K562 (cell line): ENCODE data around the gene PA2G4. TPM values are rescaled to one million over a fixed set of nuclear protein-coding genes. Genes with fewer than 3 reads are reported as not detected.

Experiments used
- CBFA2T3 ChIP-seq: fragments of 450-650 bp; IDR thresholded peaks from 2 replicates; pipeline ENCODE4 v1.6.1; 2017
- MECOM ChIP-seq: fragments of 250-450 bp; sonication (Bioruptor Pico); IDR thresholded peaks from 2 replicates; pipeline ENCODE4 v1.8.0; 2022; ENCODE audit warnings: inconsistent platforms
- NBN ChIP-seq: fragments of 450-650 bp; IDR thresholded peaks from 2 replicates; pipeline ENCODE4 v1.6.1; 2016; ENCODE audit warnings: low read depth, mild to moderate bottlenecking
- RBFOX2 ChIP-seq: fragments of 200-400 bp; formaldehyde crosslinking; IDR thresholded peaks from 2 replicates; pipeline ENCODE4 v1.6.1; 2017; ENCODE audit warnings: low read depth, mild to moderate bottlenecking, low read length, moderate library complexity
- RBM17 ChIP-seq: fragments of 200-400 bp; formaldehyde crosslinking; IDR thresholded peaks from 2 replicates; pipeline ENCODE4 v1.6.1; 2017; ENCODE audit warnings: low read depth, mild to moderate bottlenecking, low read length, borderline replicate concordance
- TEAD2 ChIP-seq: fragments of 450-650 bp; IDR thresholded peaks from 2 replicates; pipeline ENCODE4 v1.6.1; 2016; ENCODE audit warnings: missing genetic modification characterization, control low read depth, missing compliant biosample characterization
- TEAD4 ChIP-seq, 2 experiments: sonication (generic) in 1 of 2; formaldehyde crosslinking in 1 of 2; IDR thresholded peaks; 2 replicates each; pipeline versions ENCODE4 v1.6.1 to v1.8.0; 2012 to 2022; ENCODE audit warnings: borderline replicate concordance in 1 of 2, inconsistent platforms in 1 of 2, low read length in 1 of 2, mild to moderate bottlenecking in 1 of 2, missing genetic modification reagents in 1 of 2
- YY1 ChIP-seq, 3 experiments: IDR thresholded peaks; 2 replicates each; pipeline ENCODE4 v1.6.1; 2011; ENCODE audit warnings: low read length in 2 of 3, mild to moderate bottlenecking in 2 of 3, moderate library complexity in 2 of 3, borderline replicate concordance in 1 of 3, control low read depth in 1 of 3, low read depth in 1 of 3; ENCODE audit not compliant: insufficient read depth in 3 of 3, insufficient replicate concordance in 2 of 3, control insufficient read depth in 1 of 3, insufficient read length in 1 of 3; ENCODE audit errors: extremely low read depth in 1 of 3
- ZNF143 ChIP-seq: sonication (generic); formaldehyde crosslinking; IDR thresholded peaks from 2 replicates; pipeline ENCODE4 v1.9.0; 2022; ENCODE audit warnings: mild to moderate bottlenecking, missing genetic modification reagents
- ZNF165 ChIP-seq: fragments of 250-450 bp; sonication (Bioruptor Pico); IDR thresholded peaks from 2 replicates; pipeline ENCODE4 v1.4.0; 2020; ENCODE audit warnings: borderline replicate concordance
- ZNF717 ChIP-seq: fragments of 250-450 bp; sonication (Bioruptor Pico); IDR thresholded peaks from 2 replicates; pipeline ENCODE4 v1.5.0; 2021
- polyA plus RNA-seq, 8 experiments: library from polyadenylated mRNA; depleted of rRNA in 4 of 8; stranded (reverse) in 5 of 8; unstranded in 3 of 8; fragments of >200 nt; fragmentation: Nextera tagmentation in 2 of 8; fragmentation: Illumina TruSeq in 1 of 8; extraction: Ambion mirVana in 2 of 8; extraction: Trizol in 1 of 8; gene quantifications; 2 replicates each; pipeline versions ENCODE4 v1.2.1 to v1.2.3, GENCODE V29; 2011 to 2014; ENCODE audit warnings: inconsistent platforms in 1 of 8, missing spikeins in 1 of 8
- total RNA-seq, 7 experiments: library from RNA; depleted of rRNA in 6 of 7; stranded (reverse); fragments of >200 nt in 6 of 7; fragmentation: Illumina TruSeq in 2 of 7; extraction: Trizol in 2 of 7; gene quantifications; 2 replicates each; pipeline versions ENCODE4 v1.2.1 to v1.2.3, GENCODE V29; 2011 to 2021; ENCODE audit warnings: low replicate concordance in 1 of 7
- TF ChIP-seq, protein P1 (sequence below): fragments of 250-450 bp; sonication (Bioruptor Pico); IDR thresholded peaks from 2 replicates; pipeline ENCODE4 v1.8.0; 2021; ENCODE audit warnings: borderline replicate concordance, mild to moderate bottlenecking, moderate library complexity; ENCODE audit not compliant: poor library complexity, severe bottlenecking
- TF ChIP-seq, protein P2 (sequence below): fragments of 450-650 bp; conservative IDR thresholded peaks from 2 replicates; pipeline ENCODE4 v1.6.1; 2016; ENCODE audit warnings: missing genetic modification characterization, low read depth, mild to moderate bottlenecking, missing compliant biosample characterization, moderate library complexity
- TF ChIP-seq, protein P3 (sequence below): fragments of 250-450 bp; sonication (Bioruptor Pico); IDR thresholded peaks from 2 replicates; pipeline ENCODE4 v1.8.0; 2022; ENCODE audit warnings: inconsistent platforms
- TF ChIP-seq, protein P4 (sequence below): sonication (generic); formaldehyde crosslinking; IDR thresholded peaks from 2 replicates; pipeline ENCODE4 v1.8.0; 2022; ENCODE audit warnings: mild to moderate bottlenecking, missing genetic modification reagents
- TF ChIP-seq, protein P5 (sequence below), 2 experiments: IDR thresholded peaks; 2 replicates each; pipeline ENCODE4 v1.6.1; 2011; ENCODE audit warnings: borderline replicate concordance in 1 of 2, control low read depth in 1 of 2, low read depth in 1 of 2, low read length in 1 of 2, mild to moderate bottlenecking in 1 of 2, mixed read lengths in 1 of 2, moderate library complexity in 1 of 2; ENCODE audit not compliant: insufficient read depth in 1 of 2, insufficient read length in 1 of 2, poor library complexity in 1 of 2, severe bottlenecking in 1 of 2; ENCODE audit errors: extremely low read depth in 1 of 2

Gene PA2G4
- total and polyA plus RNA-seq, 9 of the 15 experiments (the other 6 are each of a cell fraction or from before 2014, with no cell fraction given) = 230 to 925 (median 638) TPM

DNA sequence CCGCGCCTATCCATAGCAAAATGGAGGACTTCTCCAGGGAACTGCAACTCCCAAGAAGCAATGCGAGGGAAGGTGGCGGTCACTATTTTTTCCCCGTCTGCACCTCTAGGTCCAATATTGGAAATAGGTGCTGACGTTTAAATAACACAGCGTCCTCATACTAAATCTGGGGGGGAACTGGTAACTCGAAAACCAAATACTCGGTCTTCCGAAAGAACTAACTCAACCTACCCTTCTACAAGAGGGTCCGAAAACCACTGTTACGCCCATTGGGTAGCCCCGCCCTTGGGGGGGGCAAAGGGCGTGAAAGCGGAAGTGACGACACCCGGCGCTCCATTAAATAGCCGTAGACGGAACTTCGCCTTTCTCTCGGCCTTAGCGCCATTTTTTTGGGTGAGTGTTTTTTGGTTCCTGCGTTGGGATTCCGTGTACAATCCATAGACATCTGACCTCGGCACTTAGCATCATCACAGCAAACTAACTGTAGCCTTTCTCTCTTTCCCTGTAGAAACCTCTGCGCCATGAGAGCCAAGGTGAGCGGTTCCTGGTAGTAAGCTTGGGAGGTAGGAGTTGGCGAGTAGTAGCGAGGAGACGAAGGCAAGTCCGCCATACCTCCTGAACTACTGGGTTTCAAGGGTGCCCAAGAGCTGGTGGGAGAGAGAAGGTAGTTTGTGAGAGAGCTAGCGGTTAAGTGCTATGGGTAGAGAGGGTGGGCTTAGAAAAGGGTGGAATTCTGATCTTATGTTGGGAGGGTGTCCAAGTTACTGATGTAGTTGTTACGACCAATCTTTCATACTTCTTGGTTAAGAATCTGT, 12.1 kb downstream of the PA2G4 start, which contains the start of gene RPL41 (continued):
- TF ChIP-seq, protein P1, sequence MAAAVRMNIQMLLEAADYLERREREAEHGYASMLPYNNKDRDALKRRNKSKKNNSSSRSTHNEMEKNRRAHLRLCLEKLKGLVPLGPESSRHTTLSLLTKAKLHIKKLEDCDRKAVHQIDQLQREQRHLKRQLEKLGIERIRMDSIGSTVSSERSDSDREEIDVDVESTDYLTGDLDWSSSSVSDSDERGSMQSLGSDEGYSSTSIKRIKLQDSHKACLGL (CRISPR knock-in tag) = peak; percentile 39
- TF ChIP-seq RBM17 (no peak), ZNF165 (no peak), ZNF143 (CRISPR knock-in tag) (peak; percentile 90), CBFA2T3 (no peak), ZNF717 (CRISPR knock-in tag) (peak; percentile 28; the same call in 1 of the 2 replicates), TEAD4 (IDR thresholded peaks at IDR 0.05; ENCODE audit: low read length) (peak; percentile 3; the same call in 1 of the 2 replicates), TEAD4 (CRISPR knock-in tag; IDR thresholded peaks at IDR 0.05; ENCODE audit: borderline replicate concordance) (no peak), RBFOX2 (peak; percentile 89), MECOM (no peak), YY1 (IDR thresholded peaks at IDR 0.05; ENCODE audit: borderline replicate concordance in 1 of 3, control insufficient read depth in 1 of 3, extremely low read depth in 1 of 3, insufficient read depth in 3 of 3, insufficient read length in 1 of 3, insufficient replicate concordance in 2 of 3, low read depth in 1 of 3, low read length in 2 of 3) (peak; percentile 62 to 88 (median 85)), NBN (peak; percentile 88), TEAD2 (no peak)
- TF ChIP-seq, protein P2, sequence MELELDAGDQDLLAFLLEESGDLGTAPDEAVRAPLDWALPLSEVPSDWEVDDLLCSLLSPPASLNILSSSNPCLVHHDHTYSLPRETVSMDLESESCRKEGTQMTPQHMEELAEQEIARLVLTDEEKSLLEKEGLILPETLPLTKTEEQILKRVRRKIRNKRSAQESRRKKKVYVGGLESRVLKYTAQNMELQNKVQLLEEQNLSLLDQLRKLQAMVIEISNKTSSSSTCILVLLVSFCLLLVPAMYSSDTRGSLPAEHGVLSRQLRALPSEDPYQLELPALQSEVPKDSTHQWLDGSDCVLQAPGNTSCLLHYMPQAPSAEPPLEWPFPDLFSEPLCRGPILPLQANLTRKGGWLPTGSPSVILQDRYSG (tag) = no peak
- TF ChIP-seq, protein P3, sequence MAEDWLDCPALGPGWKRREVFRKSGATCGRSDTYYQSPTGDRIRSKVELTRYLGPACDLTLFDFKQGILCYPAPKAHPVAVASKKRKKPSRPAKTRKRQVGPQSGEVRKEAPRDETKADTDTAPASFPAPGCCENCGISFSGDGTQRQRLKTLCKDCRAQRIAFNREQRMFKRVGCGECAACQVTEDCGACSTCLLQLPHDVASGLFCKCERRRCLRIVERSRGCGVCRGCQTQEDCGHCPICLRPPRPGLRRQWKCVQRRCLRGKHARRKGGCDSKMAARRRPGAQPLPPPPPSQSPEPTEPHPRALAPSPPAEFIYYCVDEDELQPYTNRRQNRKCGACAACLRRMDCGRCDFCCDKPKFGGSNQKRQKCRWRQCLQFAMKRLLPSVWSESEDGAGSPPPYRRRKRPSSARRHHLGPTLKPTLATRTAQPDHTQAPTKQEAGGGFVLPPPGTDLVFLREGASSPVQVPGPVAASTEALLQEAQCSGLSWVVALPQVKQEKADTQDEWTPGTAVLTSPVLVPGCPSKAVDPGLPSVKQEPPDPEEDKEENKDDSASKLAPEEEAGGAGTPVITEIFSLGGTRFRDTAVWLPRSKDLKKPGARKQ (CRISPR knock-in tag) = no peak
- TF ChIP-seq, protein P4, sequence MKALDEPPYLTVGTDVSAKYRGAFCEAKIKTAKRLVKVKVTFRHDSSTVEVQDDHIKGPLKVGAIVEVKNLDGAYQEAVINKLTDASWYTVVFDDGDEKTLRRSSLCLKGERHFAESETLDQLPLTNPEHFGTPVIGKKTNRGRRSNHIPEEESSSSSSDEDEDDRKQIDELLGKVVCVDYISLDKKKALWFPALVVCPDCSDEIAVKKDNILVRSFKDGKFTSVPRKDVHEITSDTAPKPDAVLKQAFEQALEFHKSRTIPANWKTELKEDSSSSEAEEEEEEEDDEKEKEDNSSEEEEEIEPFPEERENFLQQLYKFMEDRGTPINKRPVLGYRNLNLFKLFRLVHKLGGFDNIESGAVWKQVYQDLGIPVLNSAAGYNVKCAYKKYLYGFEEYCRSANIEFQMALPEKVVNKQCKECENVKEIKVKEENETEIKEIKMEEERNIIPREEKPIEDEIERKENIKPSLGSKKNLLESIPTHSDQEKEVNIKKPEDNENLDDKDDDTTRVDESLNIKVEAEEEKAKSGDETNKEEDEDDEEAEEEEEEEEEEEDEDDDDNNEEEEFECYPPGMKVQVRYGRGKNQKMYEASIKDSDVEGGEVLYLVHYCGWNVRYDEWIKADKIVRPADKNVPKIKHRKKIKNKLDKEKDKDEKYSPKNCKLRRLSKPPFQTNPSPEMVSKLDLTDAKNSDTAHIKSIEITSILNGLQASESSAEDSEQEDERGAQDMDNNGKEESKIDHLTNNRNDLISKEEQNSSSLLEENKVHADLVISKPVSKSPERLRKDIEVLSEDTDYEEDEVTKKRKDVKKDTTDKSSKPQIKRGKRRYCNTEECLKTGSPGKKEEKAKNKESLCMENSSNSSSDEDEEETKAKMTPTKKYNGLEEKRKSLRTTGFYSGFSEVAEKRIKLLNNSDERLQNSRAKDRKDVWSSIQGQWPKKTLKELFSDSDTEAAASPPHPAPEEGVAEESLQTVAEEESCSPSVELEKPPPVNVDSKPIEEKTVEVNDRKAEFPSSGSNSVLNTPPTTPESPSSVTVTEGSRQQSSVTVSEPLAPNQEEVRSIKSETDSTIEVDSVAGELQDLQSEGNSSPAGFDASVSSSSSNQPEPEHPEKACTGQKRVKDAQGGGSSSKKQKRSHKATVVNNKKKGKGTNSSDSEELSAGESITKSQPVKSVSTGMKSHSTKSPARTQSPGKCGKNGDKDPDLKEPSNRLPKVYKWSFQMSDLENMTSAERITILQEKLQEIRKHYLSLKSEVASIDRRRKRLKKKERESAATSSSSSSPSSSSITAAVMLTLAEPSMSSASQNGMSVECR (CRISPR knock-in tag) = peak; percentile 36; the same call in 1 of the 2 replicates
- TF ChIP-seq, protein P5, sequence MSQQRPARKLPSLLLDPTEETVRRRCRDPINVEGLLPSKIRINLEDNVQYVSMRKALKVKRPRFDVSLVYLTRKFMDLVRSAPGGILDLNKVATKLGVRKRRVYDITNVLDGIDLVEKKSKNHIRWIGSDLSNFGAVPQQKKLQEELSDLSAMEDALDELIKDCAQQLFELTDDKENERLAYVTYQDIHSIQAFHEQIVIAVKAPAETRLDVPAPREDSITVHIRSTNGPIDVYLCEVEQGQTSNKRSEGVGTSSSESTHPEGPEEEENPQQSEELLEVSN (IDR thresholded peaks at IDR 0.05; ENCODE audit: borderline replicate concordance in 1 of 2, extremely low read depth in 1 of 2, insufficient read depth in 1 of 2, insufficient read length in 1 of 2, low read depth in 1 of 2, low read length in 1 of 2, poor library complexity in 1 of 2, severe bottlenecking in 1 of 2) = peak; percentile 21 to 27
